Natural killer cell (primary cell): ENCODE data around the gene FIBP. TPM values are rescaled to one million over a fixed set of nuclear protein-coding genes. Genes with fewer than 3 reads are reported as not detected.

ENCODE experiments used
- ATAC-seq, 3 donors: fragments of 150-1000 bp in 2 of 3; fragments of 200-7000 bp in 1 of 3; cut with Tn5 transposase; 1 replicate in 1 of 3; 2 replicates in 2 of 3; pipeline ENCODE4 v1.10.0; 2021; ENCODE audit warnings: mild to moderate bottlenecking in 2 of 3, moderate library complexity in 2 of 3
- DNase-seq, 2 donors: peaks; one replicate each; pipeline versions ENCODE4 v3.0.0 to v3.0.0-alpha.2; 2013 to 2021; ENCODE audit warnings: mixed read lengths in 1 of 2
- H3K27ac ChIP-seq: one replicate; pipeline ENCODE4 v1.5.1; 2013; ENCODE audit warnings: mild to moderate bottlenecking, low read length
- H3K27me3 ChIP-seq: one replicate; pipeline ENCODE4 v1.6.1; 2013; ENCODE audit warnings: low read length; ENCODE audit not compliant: control insufficient read depth, insufficient read depth
- H3K36me3 ChIP-seq: one replicate; pipeline ENCODE4 v1.6.1; 2013; ENCODE audit warnings: low read length; ENCODE audit not compliant: control insufficient read depth, insufficient read depth
- H3K4me1 ChIP-seq: one replicate; pipeline ENCODE4 v1.6.1; 2013; ENCODE audit warnings: low read length; ENCODE audit not compliant: control insufficient read depth, insufficient read depth
- H3K4me3 ChIP-seq: one replicate; pipeline ENCODE4 v1.5.1; 2013; ENCODE audit warnings: low read length
- H3K9me3 ChIP-seq: one replicate; pipeline ENCODE4 v1.6.1; 2013; ENCODE audit warnings: low read length; ENCODE audit not compliant: control insufficient read depth, insufficient read depth
- H3K27ac Mint-ChIP-seq, 2 donors: one replicate each; pipeline ENCODE4 v1.8.0; 2022; ENCODE audit warnings: mild to moderate bottlenecking in 2 of 2, mixed read lengths in 2 of 2, moderate library complexity in 1 of 2
- H3K27me3 Mint-ChIP-seq, 2 donors: one replicate each; pipeline ENCODE4 v1.8.0; 2022; ENCODE audit warnings: low read depth in 2 of 2, mixed read lengths in 2 of 2
- H3K36me3 Mint-ChIP-seq: one replicate; pipeline ENCODE4 v1.8.0; 2022; ENCODE audit warnings: mixed read lengths
- H3K4me1 Mint-ChIP-seq, 2 donors: one replicate each; pipeline ENCODE4 v1.8.0; 2022; ENCODE audit warnings: mixed read lengths in 2 of 2
- H3K4me3 Mint-ChIP-seq: one replicate; pipeline ENCODE4 v1.8.0; 2022; ENCODE audit warnings: mild to moderate bottlenecking, moderate library complexity, mixed read lengths
- H3K9me3 Mint-ChIP-seq, 2 donors: one replicate each; pipeline ENCODE4 v1.8.0; 2022; ENCODE audit warnings: mixed read lengths in 2 of 2
- CTCF ChIP-seq: fragments of 200-600 bp; IDR thresholded peaks from one replicate; pipeline ENCODE4 v1.8.0; 2022; ENCODE audit warnings: antibody characterized with exemption
- WGBS: methylation state at CpG from one replicate; pipeline ENCODE4 v1.1.7; 2013; ENCODE audit warnings: missing lambda C conversion rate; ENCODE audit not compliant: insufficient coverage; 5-methylcytosine and 5-hydroxymethylcytosine counted together
- intact Hi-C: fragments of 100-400 bp; cut with micrococcal nuclease; formaldehyde crosslinking; loops from one replicate; pipeline ENCODE4 v1.14.2; 2022
- total RNA-seq, 4 donors: library from RNA; stranded (reverse); fragments of 120-200 nt in 1 of 4; gene quantifications; one replicate each; pipeline versions ENCODE4 v1.2.3 to v1.2.4, GENCODE V29; 2013 to 2022

The FIBP gene
- total RNA-seq, 3 donors from 2014 or later (not counting 1 experiment from before 2014, with no cell fraction given) = 36.5 to 47.9 (median 45.7) TPM

- no peaks in the 10 kb centered on the region for H3K9me3 Mint-ChIP-seq
- ATAC-seq = no peak
- no peak overlapping the region for H3K4me3 Mint-ChIP-seq
Measured at GRCh38 chr11:65931773-65932557, 43.7 kb upstream of the FIBP start.

GRCh38 chr11:65928667-65929066 lies 40.4 kb upstream of the FIBP start:
- Histone ChIP-seq H3K27ac (peak overlapping the region; percentile 76), H3K4me3 (no peak overlapping the region), H3K36me3 (peaks cover 5% of the 10 kb centered on the region), H3K27me3 (no peaks in the 10 kb centered on the region), H3K4me1 (peaks cover 39% of the 10 kb centered on the region), H3K9me3 (no peaks in the 10 kb centered on the region)
- intact Hi-C loops = loop anchor here (1.0 kb wide), 1 partner anchor 9 kb away; the partner anchor contains the start of genes C11orf68 and DRAP1
- TF ChIP-seq CTCF = no peak
- DNase-seq (peak in 1 of 2 donors; percentile 37), ATAC-seq (no peak)
- Mint-ChIP-seq H3K4me1 (peaks cover 24 to 38% of the 10 kb centered on the region in 2 donors), H3K27me3 (no peaks in the 10 kb centered on the region), H3K36me3 (no peaks in the 10 kb centered on the region), H3K9me3 (no peaks in the 10 kb centered on the region), H3K4me3 (peak overlapping the region; percentile 65), H3K27ac (peak overlapping the region; percentile 92 to 97)
- 39% methylated on average over 6 of the region's 6 CpGs for WGBS

More at GRCh38 chr11:65931773-65932557, 43.7 kb upstream of the FIBP start:
- WGBS = 74% methylated on average over 13 of the region's 13 CpGs
- Mint-ChIP-seq H3K27ac (peak overlapping the region; percentile 21 to 35), H3K27me3 (no peaks in the 10 kb centered on the region), H3K36me3 (no peaks in the 10 kb centered on the region), H3K4me1 (peaks cover 22 to 36% of the 10 kb centered on the region in 2 donors)
- DNase-seq = peak in 1 of 2 donors; percentile 33
- no peaks in the 10 kb centered on the region for H3K27me3 ChIP-seq
- peaks cover 36% of the 10 kb centered on the region for H3K4me1 ChIP-seq
- no peak for TF ChIP-seq CTCF
- no peak overlapping the region for H3K27ac ChIP-seq
- intact Hi-C loops = no loop called here
- H3K9me3 ChIP-seq = no peaks in the 10 kb centered on the region
- no peak overlapping the region for H3K4me3 ChIP-seq
- H3K36me3 ChIP-seq = no peaks in the 10 kb centered on the region

GRCh38 chr11:65927904-65928397 lies 39.7 kb upstream of the FIBP start:
- H3K36me3 Mint-ChIP-seq = no peaks in the 10 kb centered on the region
- intact Hi-C loops = loop anchor here (1.0 kb wide), 1 partner anchor 9 kb away; the partner anchor contains the start of genes C11orf68 and DRAP1

More at GRCh38 chr11:65927904-65928397, 39.7 kb upstream of the FIBP start:
- Histone ChIP-seq H3K4me3 (peak overlapping the region; percentile 2), H3K27me3 (no peaks in the 10 kb centered on the region), H3K4me1 (peaks cover 39% of the 10 kb centered on the region), H3K27ac (peak overlapping the region; percentile 76), H3K36me3 (peaks cover 10% of the 10 kb centered on the region), H3K9me3 (no peaks in the 10 kb centered on the region)
- ATAC-seq (peak; percentile 93 to 96 (median 96)), DNase-seq (peak; percentile 63 to 92)
- TF ChIP-seq CTCF = no peak
- no peaks in the 10 kb centered on the region for H3K27me3 Mint-ChIP-seq
- WGBS = 0% methylated on average over 9 of the region's 9 CpGs
- peaks cover 24 to 38% of the 10 kb centered on the region in 2 donors for H3K4me1 Mint-ChIP-seq
- peak overlapping the region; percentile 65 for H3K4me3 Mint-ChIP-seq
- no peaks in the 10 kb centered on the region for H3K9me3 Mint-ChIP-seq
- peak overlapping the region; percentile 92 to 97 for H3K27ac Mint-ChIP-seq
